A549 (cell line): ENCODE data around the gene CIITA. TPM values are rescaled to one million over a fixed set of nuclear protein-coding genes. Genes with fewer than 3 reads are reported as not detected.

ENCODE experiments used
- ATAC-seq, 2 experiments: fragments of 200-7000 bp in 1 of 2; fragments of >200 bp in 1 of 2; cut with Nextera tagmentation in 1 of 2; cut with Tn5 transposase in 1 of 2; 3 replicates each; pipeline versions ENCODE4 v1.8.0 to v1.9.1; 2018 to 2020; ENCODE audit warnings: mild to moderate bottlenecking in 1 of 2, moderate library complexity in 1 of 2
- CTCF ChIA-PET: fragments of 300-600 bp; sonication (Branson Sonifier 250); formaldehyde crosslinking; extraction: SDS; loops from one replicate; lab custom pipeline; 2021; ENCODE audit warnings: antibody characterized with exemption, inconsistent platforms; lab: Yijun Ruan, JAX
- POLR2A ChIA-PET: fragments of 350-600 bp; formaldehyde crosslinking; extraction: SDS; loops from one replicate; lab custom pipeline; 2021; ENCODE audit warnings: antibody characterized with exemption, inconsistent platforms; lab: Yijun Ruan, JAX
- DNase-seq, 2 experiments: peaks; one replicate each; pipeline versions ENCODE4 v3.0.0 to v3.0.0-alpha.2; 2011 to 2016; ENCODE audit warnings: low read depth in 1 of 2, low spot score in 1 of 2
- FAIRE-seq: peaks from 2 replicates; lab custom pipeline; 2011; peaks lifted over from hg19 to GRCh38; lab: Jason Lieb, UNC
- H3K27ac ChIP-seq, 2 experiments: fragments of >200 bp; sonication (Bioruptor Twin); formaldehyde crosslinking; 3 replicates each; pipeline ENCODE4 v1.5.1; 2016 to 2017
- H3K4me1 ChIP-seq: fragments of >200 bp; sonication (Bioruptor Twin); formaldehyde crosslinking; 3 replicates; pipeline ENCODE4 v1.6.1; 2016
- H3K4me2 ChIP-seq: fragments of >200 bp; sonication (Bioruptor Twin); formaldehyde crosslinking; 3 replicates; pipeline ENCODE4 v1.6.1; 2016
- H3K4me3 ChIP-seq: fragments of >200 bp; sonication (Bioruptor Twin); formaldehyde crosslinking; 3 replicates; pipeline ENCODE4 v1.5.1; 2016
- H3K9me3 ChIP-seq: fragments of >200 bp; sonication (Bioruptor Twin); formaldehyde crosslinking; 3 replicates; pipeline ENCODE4 v1.6.1; 2016
- CBX2 ChIP-seq: fragments of 200-600 bp; sonication (generic); IDR thresholded peaks from 2 replicates; pipeline ENCODE4 v1.6.1; 2016; ENCODE audit warnings: low read depth, mild to moderate bottlenecking, borderline replicate concordance
- CEBPB ChIP-seq, 2 experiments: fragments of >200 bp in 1 of 2; sonication (Bioruptor Twin) in 1 of 2; formaldehyde crosslinking in 1 of 2; IDR thresholded peaks; 2 replicates each; pipeline ENCODE4 v1.6.1; 2012 to 2016
- CHD4 ChIP-seq: fragments of 200-600 bp; sonication (generic); IDR thresholded peaks from 2 replicates; pipeline ENCODE4 v1.6.1; 2016; ENCODE audit warnings: antibody characterized with exemption, mild to moderate bottlenecking, borderline replicate concordance
- EHF ChIP-seq: fragments of 250-450 bp; sonication (Bioruptor Pico); IDR thresholded peaks from 2 replicates; pipeline ENCODE4 v1.5.0; 2020; ENCODE audit warnings: mild to moderate bottlenecking
- EHMT2 ChIP-seq: fragments of 200-600 bp; sonication (generic); IDR thresholded peaks from 2 replicates; pipeline ENCODE4 v1.6.1; 2016; ENCODE audit warnings: antibody characterized with exemption, low read depth, mild to moderate bottlenecking, moderate library complexity
- ESRRA ChIP-seq: fragments of 150-350 bp; IDR thresholded peaks from 2 replicates; pipeline ENCODE4 v1.6.1; 2014; ENCODE audit warnings: mild to moderate bottlenecking, low read length, borderline replicate concordance
- FOSL2 ChIP-seq, 2 experiments: fragments of 450-650 bp in 1 of 2; fragments of >200 bp in 1 of 2; sonication (Bioruptor Twin) in 1 of 2; formaldehyde crosslinking; IDR thresholded peaks; 2 replicates each; pipeline versions ENCODE4 v1.5.0 to v1.6.1; 2016 to 2020; ENCODE audit warnings: mild to moderate bottlenecking in 1 of 2, moderate library complexity in 1 of 2
- FOXS1 ChIP-seq: fragments of 250-450 bp; sonication (Bioruptor Pico); IDR thresholded peaks from 2 replicates; pipeline ENCODE4 v1.5.0; 2020; ENCODE audit warnings: mild to moderate bottlenecking, moderate library complexity
- GATA3 ChIP-seq: IDR thresholded peaks from 2 replicates; pipeline ENCODE4 v1.6.1; 2012; ENCODE audit warnings: borderline replicate concordance
- HEYL ChIP-seq: fragments of 250-450 bp; sonication (Bioruptor Pico); IDR thresholded peaks from 2 replicates; pipeline ENCODE4 v1.8.0; 2021; ENCODE audit warnings: mild to moderate bottlenecking, moderate library complexity
- JUN ChIP-seq, 2 experiments: fragments of >200 bp; sonication (Bioruptor Twin); formaldehyde crosslinking; IDR thresholded peaks; 2 replicates in 1 of 2; 3 replicates in 1 of 2; pipeline ENCODE4 v1.6.1; 2016 to 2017
- KDM5A ChIP-seq: fragments of 200-600 bp; sonication (generic); IDR thresholded peaks from 2 replicates; pipeline ENCODE4 v1.6.1; 2016; ENCODE audit warnings: antibody characterized with exemption, mild to moderate bottlenecking
- MAFK ChIP-seq: fragments of 450-650 bp; IDR thresholded peaks from 2 replicates; pipeline ENCODE4 v1.6.1; 2014; ENCODE audit not compliant: partially characterized antibody
- RAD21 ChIP-seq, 2 experiments: fragments of >200 bp in 1 of 2; sonication (Bioruptor Twin) in 1 of 2; formaldehyde crosslinking in 1 of 2; IDR thresholded peaks in 1 of 2; conservative IDR thresholded peaks in 1 of 2; 2 replicates in 1 of 2; 3 replicates in 1 of 2; pipeline ENCODE4 v1.6.1; 2012 to 2018; ENCODE audit warnings: inconsistent platforms in 1 of 2
- RFX5 ChIP-seq: fragments of 450-650 bp; IDR thresholded peaks from 2 replicates; pipeline ENCODE4 v1.7.1; 2014; ENCODE audit warnings: antibody characterized with exemption, mild to moderate bottlenecking, moderate library complexity
- RNF2 ChIP-seq: fragments of 200-600 bp; sonication (generic); IDR thresholded peaks from 2 replicates; pipeline ENCODE4 v1.6.1; 2016; ENCODE audit warnings: low read depth, mild to moderate bottlenecking, antibody characterized with exemption, moderate library complexity, borderline replicate concordance
- SMC3 ChIP-seq: fragments of >200 bp; sonication (Bioruptor Twin); formaldehyde crosslinking; IDR thresholded peaks from 3 replicates; pipeline ENCODE4 v1.6.1; 2018; ENCODE audit warnings: inconsistent platforms
- SREBF2 ChIP-seq: fragments of 450-650 bp; IDR thresholded peaks from 2 replicates; pipeline ENCODE4 v1.6.1; 2014; ENCODE audit warnings: mild to moderate bottlenecking, moderate library complexity
- TFCP2L1 ChIP-seq: fragments of 250-450 bp; sonication (Bioruptor Pico); IDR thresholded peaks from 2 replicates; pipeline ENCODE4 v1.5.0; 2021; ENCODE audit warnings: mild to moderate bottlenecking
- WGBS: methylation state at CpG from one replicate; pipeline ENCODE4 v1.1.6; 2017; ENCODE audit errors: missing lambda C conversion rate; 5-methylcytosine and 5-hydroxymethylcytosine counted together
- polyA plus RNA-seq, 4 experiments: library from polyadenylated mRNA; depleted of rRNA in 3 of 4; stranded (reverse); fragments of >200 nt; fragmentation: RNase III in 1 of 4; extraction: RNeasy Plus Mini Kit Qiagen cat#74134 plus additional on column Dnase treatment in 1 of 4; gene quantifications; 2 replicates in 3 of 4; 3 replicates in 1 of 4; pipeline ENCODE4 v1.2.3, GENCODE V29; 2011 to 2017
- TF ChIP-seq, protein P1 (sequence below): fragments of 250-450 bp; sonication (Bioruptor Pico); IDR thresholded peaks from 2 replicates; pipeline ENCODE4 v1.5.0; 2020; ENCODE audit warnings: low read depth, mild to moderate bottlenecking, moderate library complexity
- TF ChIP-seq, protein P2 (sequence below): IDR thresholded peaks from 2 replicates; pipeline ENCODE4 v1.6.1; 2012
- TF ChIP-seq, protein P3 (sequence below): fragments of 150-350 bp; IDR thresholded peaks from 2 replicates; pipeline ENCODE4 v1.6.1; 2014; ENCODE audit warnings: low read depth, mild to moderate bottlenecking, low read length
- TF ChIP-seq, protein P4 (sequence below): fragments of >200 bp; sonication (Bioruptor Twin); formaldehyde crosslinking; IDR thresholded peaks from 3 replicates; pipeline ENCODE4 v1.5.1; 2016
- TF ChIP-seq, protein P5 (sequence below): fragments of >200 bp; sonication (Bioruptor Twin); formaldehyde crosslinking; IDR thresholded peaks from 2 replicates; pipeline ENCODE4 v1.6.1; 2016
- TF ChIP-seq, protein P6 (sequence below): IDR thresholded peaks from 2 replicates; pipeline ENCODE4 v1.6.1; 2012

The CIITA gene
- polyA plus RNA-seq, 2 of the 4 experiments (the other 2 are of a cell fraction): 0.06 TPM; not detected in 1

DNA sequence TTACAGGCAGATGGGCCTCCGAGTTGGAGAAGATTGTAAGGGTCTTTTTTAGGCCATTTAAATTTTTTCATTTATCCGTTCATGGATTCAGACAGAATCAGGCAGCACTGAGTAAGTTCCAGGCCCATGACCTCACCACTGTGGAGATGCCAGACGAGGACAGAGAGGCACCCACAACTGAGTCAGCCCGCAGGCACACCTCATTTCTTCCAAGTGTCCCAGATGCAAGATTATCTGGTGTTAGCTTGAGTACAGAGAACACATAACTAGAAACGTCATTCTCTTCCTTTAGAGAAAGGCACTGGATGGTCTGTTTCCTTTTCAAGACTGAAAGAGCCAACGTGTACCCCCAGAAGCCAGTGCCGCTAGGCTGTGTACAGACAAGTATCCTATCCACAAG is 84.2 kb downstream of the CIITA start (continued):
- TF ChIP-seq, protein P1, sequence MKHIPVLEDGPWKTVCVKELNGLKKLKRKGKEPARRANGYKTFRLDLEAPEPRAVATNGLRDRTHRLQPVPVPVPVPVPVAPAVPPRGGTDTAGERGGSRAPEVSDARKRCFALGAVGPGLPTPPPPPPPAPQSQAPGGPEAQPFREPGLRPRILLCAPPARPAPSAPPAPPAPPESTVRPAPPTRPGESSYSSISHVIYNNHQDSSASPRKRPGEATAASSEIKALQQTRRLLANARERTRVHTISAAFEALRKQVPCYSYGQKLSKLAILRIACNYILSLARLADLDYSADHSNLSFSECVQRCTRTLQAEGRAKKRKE (CRISPR knock-in tag): no peak
- TF ChIP-seq CEBPB (IDR thresholded peaks at IDR 0.05): no peak
- TF ChIP-seq, protein P2, sequence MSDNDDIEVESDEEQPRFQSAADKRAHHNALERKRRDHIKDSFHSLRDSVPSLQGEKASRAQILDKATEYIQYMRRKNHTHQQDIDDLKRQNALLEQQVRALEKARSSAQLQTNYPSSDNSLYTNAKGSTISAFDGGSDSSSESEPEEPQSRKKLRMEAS: no peak
- no peak for TF ChIP-seq MAFK
- TF ChIP-seq RFX5: no peak
- no peak for TF ChIP-seq HEYL

DNA sequence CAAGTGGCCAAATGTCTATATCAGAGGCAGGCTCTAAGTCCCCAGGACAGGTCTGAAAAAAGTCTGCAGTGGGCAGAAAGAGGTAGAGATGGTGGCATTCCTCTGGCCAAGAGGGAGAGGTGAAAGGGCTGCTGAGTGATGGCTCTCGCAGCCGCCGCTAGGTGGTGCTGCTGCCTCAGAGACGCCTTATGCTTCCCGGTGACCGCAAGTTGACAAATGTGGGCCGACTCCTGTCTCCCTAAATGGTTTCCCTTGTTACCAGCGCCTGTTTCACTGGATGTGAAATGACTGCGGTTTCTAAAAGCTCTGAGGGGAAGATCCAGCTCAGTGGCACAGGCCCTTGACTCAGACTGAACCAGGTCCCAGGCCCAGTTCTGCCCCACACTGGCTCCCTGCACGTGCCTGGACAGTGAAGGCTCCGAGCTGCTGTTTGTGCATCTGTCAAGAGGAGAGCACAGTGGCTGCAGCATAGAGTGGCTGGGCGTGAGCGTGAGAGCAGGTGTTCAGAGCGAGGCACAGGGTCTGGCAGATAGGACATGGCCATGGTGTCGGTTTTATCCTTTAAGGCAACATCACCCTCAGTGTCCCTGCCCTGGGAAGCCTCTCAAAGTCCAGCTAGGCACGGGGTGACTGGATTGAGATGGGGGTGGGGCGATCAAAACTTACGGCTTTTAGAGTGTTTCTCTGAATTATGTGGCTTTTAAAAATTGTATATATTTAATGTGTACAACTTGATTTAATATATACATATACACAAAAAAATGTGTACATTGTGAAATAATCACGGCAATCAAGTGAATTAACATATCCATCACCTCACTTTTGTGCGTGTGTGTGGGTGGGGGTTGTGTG is 87.3 kb downstream of the CIITA start:
- H3K4me1 ChIP-seq: 0 out of 3 replicates have a peak, but pooled peaks cover 3% of the 10 kb centered on the region
- ChIA-PET POLR2A (interaction anchor here (1.1 to 2.4 kb wide), 2 partner anchors 23 to 292 kb away, joined by 3 to 9 read pairs; partner anchors contain the start of gene SOCS1), CTCF (interaction anchor here (0.6 to 19.6 kb wide), 101 partner anchors 10 to 1104 kb away, joined by 3 to 364 read pairs (median 4); partner anchors contain the start of genes CLEC16A, DEXI, PRM2 and PRM3)
- no peak overlapping the region for H3K27ac ChIP-seq
- 30% methylated on average over 18 of the region's 20 CpGs for WGBS
- ATAC-seq (peak; percentile 93 to 99), DNase-seq (peak; percentile 70 to 77), FAIRE-seq (no peak)
- no peaks in the 10 kb centered on the region for H3K9me3 ChIP-seq
- H3K4me3 ChIP-seq: no peak overlapping the region
- peak overlapping the region; percentile 50; the same call in 2 of the 3 replicates for H3K4me2 ChIP-seq
- TF ChIP-seq, protein P3, sequence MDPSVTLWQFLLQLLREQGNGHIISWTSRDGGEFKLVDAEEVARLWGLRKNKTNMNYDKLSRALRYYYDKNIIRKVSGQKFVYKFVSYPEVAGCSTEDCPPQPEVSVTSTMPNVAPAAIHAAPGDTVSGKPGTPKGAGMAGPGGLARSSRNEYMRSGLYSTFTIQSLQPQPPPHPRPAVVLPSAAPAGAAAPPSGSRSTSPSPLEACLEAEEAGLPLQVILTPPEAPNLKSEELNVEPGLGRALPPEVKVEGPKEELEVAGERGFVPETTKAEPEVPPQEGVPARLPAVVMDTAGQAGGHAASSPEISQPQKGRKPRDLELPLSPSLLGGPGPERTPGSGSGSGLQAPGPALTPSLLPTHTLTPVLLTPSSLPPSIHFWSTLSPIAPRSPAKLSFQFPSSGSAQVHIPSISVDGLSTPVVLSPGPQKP: no peak
- TF ChIP-seq SMC3 (peak; percentile 61), CHD4 (no peak), CBX2 (no peak), FOXS1 (CRISPR knock-in tag) (no peak), GATA3 (no peak), ESRRA (no peak), RAD21 (conservative IDR thresholded peaks at IDR 0.05 in 1 of 2, IDR thresholded peaks at IDR 0.05 in 1 of 2) (peak; percentile 87 to 88), SREBF2 (no peak), FOSL2 (IDR thresholded peaks at IDR 0.05) (no peak), FOSL2 (CRISPR knock-in tag; IDR thresholded peaks at IDR 0.05) (no peak), EHF (CRISPR knock-in tag) (no peak), RNF2 (no peak), JUN (IDR thresholded peaks at IDR 0.05) (no peak), KDM5A (no peak), TFCP2L1 (CRISPR knock-in tag) (no peak), EHMT2 (no peak)
- TF ChIP-seq, protein P4, sequence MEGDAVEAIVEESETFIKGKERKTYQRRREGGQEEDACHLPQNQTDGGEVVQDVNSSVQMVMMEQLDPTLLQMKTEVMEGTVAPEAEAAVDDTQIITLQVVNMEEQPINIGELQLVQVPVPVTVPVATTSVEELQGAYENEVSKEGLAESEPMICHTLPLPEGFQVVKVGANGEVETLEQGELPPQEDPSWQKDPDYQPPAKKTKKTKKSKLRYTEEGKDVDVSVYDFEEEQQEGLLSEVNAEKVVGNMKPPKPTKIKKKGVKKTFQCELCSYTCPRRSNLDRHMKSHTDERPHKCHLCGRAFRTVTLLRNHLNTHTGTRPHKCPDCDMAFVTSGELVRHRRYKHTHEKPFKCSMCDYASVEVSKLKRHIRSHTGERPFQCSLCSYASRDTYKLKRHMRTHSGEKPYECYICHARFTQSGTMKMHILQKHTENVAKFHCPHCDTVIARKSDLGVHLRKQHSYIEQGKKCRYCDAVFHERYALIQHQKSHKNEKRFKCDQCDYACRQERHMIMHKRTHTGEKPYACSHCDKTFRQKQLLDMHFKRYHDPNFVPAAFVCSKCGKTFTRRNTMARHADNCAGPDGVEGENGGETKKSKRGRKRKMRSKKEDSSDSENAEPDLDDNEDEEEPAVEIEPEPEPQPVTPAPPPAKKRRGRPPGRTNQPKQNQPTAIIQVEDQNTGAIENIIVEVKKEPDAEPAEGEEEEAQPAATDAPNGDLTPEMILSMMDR: peak; percentile 93
- TF ChIP-seq, protein P1 (CRISPR knock-in tag): no peak
- TF ChIP-seq, protein P5, sequence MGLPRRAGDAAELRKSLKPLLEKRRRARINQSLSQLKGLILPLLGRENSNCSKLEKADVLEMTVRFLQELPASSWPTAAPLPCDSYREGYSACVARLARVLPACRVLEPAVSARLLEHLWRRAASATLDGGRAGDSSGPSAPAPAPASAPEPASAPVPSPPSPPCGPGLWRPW: no peak
- TF ChIP-seq, protein P6, sequence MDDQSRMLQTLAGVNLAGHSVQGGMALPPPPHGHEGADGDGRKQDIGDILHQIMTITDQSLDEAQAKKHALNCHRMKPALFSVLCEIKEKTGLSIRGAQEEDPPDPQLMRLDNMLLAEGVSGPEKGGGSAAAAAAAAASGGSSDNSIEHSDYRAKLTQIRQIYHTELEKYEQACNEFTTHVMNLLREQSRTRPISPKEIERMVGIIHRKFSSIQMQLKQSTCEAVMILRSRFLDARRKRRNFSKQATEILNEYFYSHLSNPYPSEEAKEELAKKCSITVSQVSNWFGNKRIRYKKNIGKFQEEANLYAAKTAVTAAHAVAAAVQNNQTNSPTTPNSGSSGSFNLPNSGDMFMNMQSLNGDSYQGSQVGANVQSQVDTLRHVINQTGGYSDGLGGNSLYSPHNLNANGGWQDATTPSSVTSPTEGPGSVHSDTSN: no peak
- TF ChIP-seq, all 56 proteins: peak for 3
